CMK (cell line): ENCODE measurements around the gene CNFN.

Experiments used
- DNase-seq: peaks from one replicate; pipeline ENCODE4 v3.0.0-alpha.2; 2010; ENCODE audit warnings: low read depth

CNFN gene

DNA sequence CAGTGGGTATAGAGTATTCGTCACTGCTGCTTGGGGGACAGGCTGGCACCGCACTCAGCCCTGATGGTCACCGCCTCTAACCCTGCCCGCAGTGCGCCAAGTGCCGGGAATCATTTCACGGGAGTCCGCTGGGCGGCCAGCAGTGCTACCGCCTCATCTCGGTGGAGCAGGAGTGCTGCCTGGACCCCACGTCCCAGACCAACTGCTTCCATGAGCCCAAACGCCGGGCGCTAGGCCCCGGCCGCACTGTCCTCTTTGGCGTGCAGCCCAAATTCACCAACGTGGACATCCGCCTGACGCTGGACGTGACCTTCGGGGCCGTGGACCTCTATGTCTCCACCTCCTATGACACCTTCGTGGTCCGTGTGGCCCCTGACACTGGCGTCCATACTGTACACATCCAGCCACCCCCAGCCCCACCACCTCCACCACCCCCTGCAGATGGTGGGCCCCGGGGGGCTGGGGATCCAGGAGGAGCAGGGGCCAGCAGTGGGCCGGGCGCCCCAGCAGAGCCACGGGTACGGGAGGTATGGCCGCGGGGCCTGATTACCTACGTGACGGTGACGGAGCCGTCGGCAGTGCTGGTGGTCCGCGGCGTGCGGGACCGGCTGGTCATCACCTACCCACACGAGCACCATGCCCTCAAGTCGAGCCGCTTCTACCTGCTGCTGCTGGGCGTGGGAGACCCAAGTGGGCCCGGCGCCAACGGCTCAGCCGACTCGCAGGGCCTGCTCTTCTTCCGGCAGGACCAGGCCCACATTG is 14.5 kb downstream of the CNFN start:
- no peak for DNase-seq

- DNase-seq = no peak
Measured at GRCh38 chr19:42374826-42375376, 15.2 kb downstream of the CNFN start.

GRCh38 chr19:42370626-42371175 is 19.4 kb downstream of the CNFN start:
- no peak for DNase-seq

DNA sequence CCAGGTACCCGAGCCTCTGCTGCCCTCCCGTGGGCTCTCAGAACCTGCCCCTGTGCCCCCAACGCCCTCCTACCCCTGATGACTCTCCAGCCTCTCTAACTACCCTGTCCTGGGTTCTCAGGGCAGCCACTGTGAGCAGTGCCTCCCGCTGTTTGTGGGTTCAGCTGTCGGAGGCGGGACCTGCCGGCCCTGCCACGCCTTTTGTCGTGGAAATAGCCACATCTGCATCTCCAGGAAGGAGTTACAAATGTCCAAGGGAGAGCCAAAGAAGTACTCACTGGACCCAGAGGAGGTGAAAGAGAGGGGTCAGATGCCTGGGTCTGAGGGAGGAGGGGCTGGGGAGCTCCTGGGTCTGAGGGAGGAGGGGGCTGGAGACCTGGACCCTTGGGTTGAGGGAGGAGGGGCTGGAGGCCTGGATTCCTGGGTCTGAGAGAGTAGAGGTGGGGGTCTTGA is 20.0 kb downstream of the CNFN start:
- no peak for DNase-seq

DNA sequence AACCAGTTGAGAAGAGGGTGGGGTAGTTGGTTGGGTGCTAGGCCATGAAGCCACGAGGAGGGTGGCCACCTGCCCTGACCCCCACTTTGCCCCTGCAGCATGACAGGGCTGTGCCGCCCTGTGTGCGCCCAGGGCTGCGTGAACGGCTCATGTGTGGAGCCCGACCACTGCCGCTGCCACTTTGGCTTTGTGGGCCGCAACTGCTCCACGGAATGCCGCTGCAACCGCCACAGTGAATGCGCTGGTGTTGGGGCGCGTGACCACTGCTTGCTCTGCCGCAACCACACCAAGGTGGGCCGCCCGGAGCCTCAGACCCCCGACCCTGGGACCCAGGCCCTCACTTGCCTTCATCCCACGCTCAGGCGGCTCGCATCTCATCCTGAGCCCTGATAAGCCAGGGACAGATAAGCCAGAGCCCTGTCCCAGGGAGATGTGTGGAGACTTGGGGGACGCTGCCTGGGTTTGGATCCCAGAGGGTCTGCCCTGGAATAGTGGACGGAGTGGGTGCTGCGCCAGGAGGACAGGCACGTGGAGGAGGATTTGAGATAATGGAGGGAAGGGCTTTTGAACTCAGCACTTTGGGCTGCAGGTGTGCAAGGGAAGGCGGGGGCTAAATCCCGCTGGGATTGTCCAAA is 20.5 kb downstream of the CNFN start:
- DNase-seq = no peak

- DNase-seq = no peak
Measured at GRCh38 chr19:42368765-42369164, 21.3 kb downstream of the CNFN start.

GRCh38 chr19:42368360-42368759 is 21.7 kb downstream of the CNFN start:
- DNase-seq = no peak

DNA sequence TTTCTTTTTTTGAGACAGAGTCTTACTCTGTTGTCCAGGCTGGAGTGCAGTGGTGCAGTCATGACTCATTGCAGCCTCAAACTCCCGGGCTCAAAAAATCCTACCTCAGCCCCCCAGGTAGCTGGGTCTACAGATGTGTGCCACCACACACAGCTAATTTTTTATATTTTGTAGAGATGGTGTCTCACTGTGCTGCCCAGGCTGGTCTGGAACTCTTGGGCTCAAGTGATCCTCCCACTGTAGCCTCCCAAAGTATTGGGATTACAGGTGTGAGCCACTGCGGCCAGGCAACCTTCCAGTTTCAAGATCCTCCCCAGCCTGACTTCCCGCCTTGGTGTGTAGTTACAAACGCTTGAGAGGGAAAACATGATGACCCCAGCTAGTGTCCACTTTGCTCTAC is 22.2 kb downstream of the CNFN start:
- no peak for DNase-seq

DNA sequence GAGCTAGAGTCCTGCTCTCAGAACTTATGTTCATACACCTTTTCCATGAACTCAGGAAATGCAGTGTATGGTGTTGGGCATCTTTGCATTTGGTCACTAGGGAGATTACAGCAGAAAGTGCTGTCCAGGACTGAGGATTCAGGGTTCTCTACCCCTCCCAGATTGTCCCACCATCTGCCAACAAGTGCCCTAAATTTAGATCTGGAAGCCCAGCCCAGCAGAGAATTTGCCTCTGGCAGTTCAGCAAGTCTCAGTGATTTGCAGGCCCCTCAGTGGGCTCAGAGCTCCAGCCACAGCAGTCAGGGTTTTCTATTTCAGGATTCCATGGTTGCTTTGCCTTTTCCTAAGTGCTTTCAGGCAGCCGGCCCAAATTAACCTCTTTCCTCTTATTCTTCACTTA is 23.4 kb downstream of the CNFN start:
- DNase-seq = no peak

DNA sequence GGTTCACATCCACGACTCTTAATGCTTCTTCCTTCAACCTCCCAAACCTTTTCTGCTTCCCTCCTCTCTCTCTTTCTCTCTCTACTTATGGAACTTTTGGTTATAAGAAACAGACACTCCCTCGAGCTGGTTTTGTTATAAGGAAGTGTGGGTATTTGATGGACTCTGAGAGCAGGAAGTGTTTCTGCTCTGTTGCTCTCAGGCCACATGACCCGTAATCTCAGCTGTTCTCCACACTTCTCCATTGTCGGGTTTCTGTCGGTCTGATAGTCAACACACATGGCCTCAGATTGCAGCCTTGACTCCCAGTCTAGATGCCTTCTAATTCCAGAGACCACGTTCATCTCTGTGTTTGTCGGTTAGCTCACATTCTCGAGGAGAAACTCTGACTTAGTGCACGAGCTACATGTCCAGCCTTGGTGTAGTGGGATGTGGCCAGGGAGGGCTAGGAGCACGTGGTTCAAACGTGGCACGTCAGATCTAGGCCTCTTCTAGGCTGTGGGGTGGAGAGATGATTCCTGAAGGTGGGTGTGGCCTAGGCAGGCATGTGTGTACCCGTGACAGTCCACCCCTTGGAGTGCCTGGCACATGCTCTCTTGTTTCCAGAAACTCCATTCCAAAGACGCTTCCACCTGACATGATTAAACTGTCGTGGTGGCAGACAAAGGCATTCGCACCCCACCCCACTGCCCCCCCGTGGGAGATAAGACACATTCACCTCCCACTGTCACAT is 26.3 kb downstream of the CNFN start:
- DNase-seq = no peak

GRCh38 chr19:42362891-42363440 is 27.1 kb downstream of the CNFN start:
- DNase-seq = no peak

DNA sequence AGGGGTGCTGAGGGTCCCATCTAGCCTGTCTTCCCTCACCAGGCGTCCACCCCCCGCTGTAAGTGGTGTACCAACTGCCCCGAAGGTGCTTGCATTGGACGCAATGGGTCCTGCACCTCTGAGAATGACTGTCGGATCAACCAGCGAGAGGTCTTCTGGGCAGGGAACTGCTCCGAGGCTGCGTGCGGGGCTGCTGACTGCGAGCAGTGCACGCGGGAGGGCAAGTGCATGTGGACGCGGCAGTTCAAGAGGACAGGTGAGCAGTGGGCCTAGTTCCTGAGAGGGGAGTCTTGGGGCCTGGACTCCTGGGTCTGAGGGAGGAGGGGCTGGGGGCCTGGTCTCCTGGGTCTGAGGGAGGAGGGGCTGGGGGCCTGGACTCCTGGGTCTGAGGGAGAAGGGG is 27.8 kb downstream of the CNFN start:
- no peak for DNase-seq

DNA sequence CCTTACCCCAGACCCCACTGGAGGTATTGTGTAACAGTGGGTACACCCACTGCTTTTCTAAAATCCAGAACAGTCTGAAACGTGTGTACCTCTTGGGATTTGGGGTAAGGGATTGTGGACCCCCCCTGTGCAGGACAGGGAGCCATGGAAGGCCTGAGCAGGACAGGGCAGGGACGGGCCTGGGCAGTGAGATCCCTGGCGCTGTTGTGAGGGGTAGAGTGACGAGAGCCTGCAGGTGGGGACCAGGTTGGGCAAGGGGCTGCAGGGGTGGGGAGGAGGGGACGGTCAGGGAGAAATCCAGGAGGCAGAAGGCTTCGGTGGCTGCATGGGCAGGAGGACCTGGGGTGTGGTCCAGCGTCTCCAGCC is 28.6 kb downstream of the CNFN start:
- no peak for DNase-seq

DNA sequence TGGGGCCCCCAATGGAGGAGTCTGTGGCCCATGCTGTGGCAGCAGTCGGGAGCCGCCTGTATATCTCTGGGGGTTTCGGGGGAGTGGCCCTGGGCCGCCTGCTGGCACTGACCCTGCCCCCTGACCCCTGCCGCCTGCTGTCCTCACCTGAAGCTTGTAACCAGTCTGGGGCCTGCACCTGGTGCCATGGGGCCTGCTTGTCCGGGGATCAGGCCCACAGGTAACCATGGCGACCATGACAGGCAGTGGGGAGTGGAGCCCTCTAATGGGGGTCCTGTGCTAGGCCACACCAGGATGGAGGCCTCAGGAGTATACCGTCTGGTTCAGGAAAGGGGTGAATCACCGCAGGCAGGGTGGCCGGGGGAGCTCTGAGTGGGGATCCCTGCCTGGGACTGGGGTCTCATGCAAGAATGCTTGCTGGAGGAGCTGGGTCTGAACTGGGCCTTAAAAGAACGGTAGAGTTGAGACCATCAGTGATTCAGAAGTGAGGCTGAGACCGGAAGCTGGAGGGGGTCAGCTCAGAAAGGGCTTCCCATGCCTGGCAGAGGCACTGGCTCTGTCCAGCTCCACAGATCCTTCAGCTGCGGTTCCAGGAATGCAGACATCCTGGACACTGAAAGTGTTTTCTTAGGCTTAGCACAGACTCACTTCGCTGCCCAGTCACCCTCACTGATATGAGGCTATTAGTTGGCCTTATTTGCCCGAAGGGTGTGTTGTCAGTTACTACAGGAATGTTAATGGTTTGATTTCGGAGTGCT is 29.1 kb downstream of the CNFN start:
- no peak for DNase-seq

GRCh38 chr19:42357290-42357689 is 32.8 kb downstream of the CNFN start:
- DNase-seq = no peak

- DNase-seq = no peak
Measured at GRCh38 chr19:42356686-42357085, 33.4 kb downstream of the CNFN start.

- DNase-seq = no peak
Measured at GRCh38 chr19:42355896-42356295, 34.2 kb downstream of the CNFN start.

- DNase-seq = no peak
Measured at GRCh38 chr19:42353341-42354015, 36.6 kb downstream of the CNFN start.

GRCh38 chr19:42352301-42353259 is 37.5 kb downstream of the CNFN start:
- DNase-seq = no peak
